Activated naive CD8-positive, alpha-beta T cell treated with anti-CD3 and anti-CD28 coated beads, Interleukin-2, amount 50 U/mL, for 24 hours (primary cell): ENCODE measurements around the gene RPP25.

Experiments used
- ATAC-seq: fragments of 150-1000 bp; cut with Tn5 transposase; one replicate; pipeline ENCODE4 v1.10.0; 2021
- DNase-seq: peaks from one replicate; pipeline ENCODE4 v3.0.0; 2021
- H3K27ac Mint-ChIP-seq: one replicate; pipeline ENCODE4 v1.8.0; 2021; ENCODE audit warnings: mild to moderate bottlenecking, mixed read lengths
- H3K27me3 Mint-ChIP-seq: one replicate; pipeline ENCODE4 v1.8.0; 2021; ENCODE audit warnings: mixed read lengths
- H3K36me3 Mint-ChIP-seq: one replicate; pipeline ENCODE4 v1.8.0; 2021; ENCODE audit warnings: low read depth, mixed read lengths
- H3K4me1 Mint-ChIP-seq: one replicate; pipeline ENCODE4 v1.8.0; 2021; ENCODE audit warnings: mixed read lengths
- H3K4me3 Mint-ChIP-seq: one replicate; pipeline ENCODE4 v1.8.0; 2021; ENCODE audit warnings: mild to moderate bottlenecking, moderate library complexity, mixed read lengths
- H3K9me3 Mint-ChIP-seq: one replicate; pipeline ENCODE4 v1.8.0; 2021; ENCODE audit warnings: mixed read lengths

RPP25 gene, protein sequence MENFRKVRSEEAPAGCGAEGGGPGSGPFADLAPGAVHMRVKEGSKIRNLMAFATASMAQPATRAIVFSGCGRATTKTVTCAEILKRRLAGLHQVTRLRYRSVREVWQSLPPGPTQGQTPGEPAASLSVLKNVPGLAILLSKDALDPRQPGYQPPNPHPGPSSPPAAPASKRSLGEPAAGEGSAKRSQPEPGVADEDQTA

GRCh38 chr15:74956648-74957475 is at the start of gene RPP25:
TSS of gene RPP25 (minus strand) at chr15:74956772. CDS start at chr15:74956583, 189 bp downstream.
- H3K4me3 Mint-ChIP-seq: peak within 1 kb of the TSS; percentile 74
- ATAC-seq (peak; percentile 77), DNase-seq (peak; percentile 82)
- H3K27ac Mint-ChIP-seq: no peak within 1 kb of the TSS
- no peaks in the 10 kb centered on the region for H3K9me3 Mint-ChIP-seq
- no peaks in the 10 kb centered on the region for H3K36me3 Mint-ChIP-seq
- H3K27me3 Mint-ChIP-seq: peaks cover 36% of the 10 kb centered on the region
- peaks cover 59% of the 10 kb centered on the region for H3K4me1 Mint-ChIP-seq

- ATAC-seq: no peak
- Mint-ChIP-seq H3K4me3 (no peak overlapping the region), H3K27ac (no peak overlapping the region), H3K9me3 (no peaks in the 10 kb centered on the region), H3K4me1 (peaks cover 8% of the 10 kb centered on the region), H3K36me3 (no peaks in the 10 kb centered on the region), H3K27me3 (peaks cover 14% of the 10 kb centered on the region)
- no peak for DNase-seq
These were observed 45.8 kb upstream of the RPP25 start for GRCh38 chr15:75002398-75002797.

GRCh38 chr15:75001310-75001709 is 44.7 kb upstream of the RPP25 start:
- DNase-seq: no peak
- H3K36me3 Mint-ChIP-seq: peaks cover 1% of the 10 kb centered on the region
- H3K4me1 Mint-ChIP-seq: peaks cover 9% of the 10 kb centered on the region
- ATAC-seq: no peak
- no peaks in the 10 kb centered on the region for H3K9me3 Mint-ChIP-seq
- no peak overlapping the region for H3K4me3 Mint-ChIP-seq
- no peak overlapping the region for H3K27ac Mint-ChIP-seq
- peaks cover 24% of the 10 kb centered on the region for H3K27me3 Mint-ChIP-seq

GRCh38 chr15:74997543-74997942 is 41.0 kb upstream of the RPP25 start:
- Mint-ChIP-seq H3K4me3 (no peak overlapping the region), H3K9me3 (no peaks in the 10 kb centered on the region), H3K4me1 (peaks cover 19% of the 10 kb centered on the region), H3K27ac (no peak overlapping the region), H3K36me3 (peaks cover 1% of the 10 kb centered on the region), H3K27me3 (peaks cover 34% of the 10 kb centered on the region)
- DNase-seq (no peak), ATAC-seq (no peak)

GRCh38 chr15:74997141-74997540 is 40.6 kb upstream of the RPP25 start:
- Mint-ChIP-seq H3K9me3 (no peaks in the 10 kb centered on the region), H3K36me3 (peaks cover 1% of the 10 kb centered on the region), H3K4me3 (no peak overlapping the region), H3K4me1 (peaks cover 19% of the 10 kb centered on the region), H3K27me3 (peaks cover 32% of the 10 kb centered on the region), H3K27ac (no peak overlapping the region)
- ATAC-seq (no peak), DNase-seq (no peak)

- H3K4me3 Mint-ChIP-seq: peak overlapping the region; percentile 82
- H3K4me1 Mint-ChIP-seq: peaks cover 19% of the 10 kb centered on the region
- H3K27me3 Mint-ChIP-seq: peaks cover 39% of the 10 kb centered on the region
- H3K9me3 Mint-ChIP-seq: no peaks in the 10 kb centered on the region
- ATAC-seq (no peak), DNase-seq (no peak)
- peaks cover 1% of the 10 kb centered on the region for H3K36me3 Mint-ChIP-seq
- H3K27ac Mint-ChIP-seq: no peak overlapping the region
These were observed 39.5 kb upstream of the RPP25 start for GRCh38 chr15:74995779-74996765.

DNA sequence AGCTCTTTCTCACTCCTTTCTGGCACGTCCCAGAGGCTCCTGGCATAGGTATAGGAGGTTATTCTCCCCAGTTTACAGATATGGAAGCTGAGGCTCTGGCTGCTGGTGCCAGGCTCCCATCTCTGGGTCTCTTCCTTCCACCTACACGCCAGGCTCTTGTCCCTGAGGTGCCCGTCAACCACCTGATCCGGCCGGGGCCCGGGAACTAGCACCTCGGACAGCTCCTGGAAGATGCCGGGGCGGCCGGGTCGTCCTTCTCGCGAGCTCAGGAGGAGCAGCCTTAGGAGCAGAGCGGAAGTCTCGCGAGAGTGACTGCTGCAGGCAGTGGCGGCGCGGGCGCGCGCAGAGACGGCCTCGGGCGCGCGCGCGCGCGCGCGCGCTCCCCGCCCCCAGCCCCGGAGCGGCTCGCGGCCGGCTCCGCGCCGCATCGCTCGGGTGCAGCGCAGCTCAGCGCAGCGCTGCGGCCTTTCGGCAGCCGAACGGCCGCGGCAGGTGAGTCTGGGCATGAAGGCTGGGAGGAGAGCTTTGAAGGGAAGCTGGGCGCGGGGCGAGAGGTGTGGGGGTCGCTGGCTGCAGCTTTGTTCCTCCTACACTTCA is 38.7 kb upstream of the RPP25 start, which contains the start of gene SCAMP5:
Gene SCAMP5, plus strand, starts transcription at position 382 of the 597 bp plus-strand sequence. CDS start 16,277 bp downstream, outside the sequence.
- Mint-ChIP-seq H3K36me3 (peaks cover 1% of the 10 kb centered on the region), H3K4me1 (peaks cover 23% of the 10 kb centered on the region), H3K4me3 (peak within 1 kb of the TSS; percentile 82), H3K9me3 (no peaks in the 10 kb centered on the region), H3K27me3 (peaks cover 43% of the 10 kb centered on the region), H3K27ac (no peak within 1 kb of the TSS)
- ATAC-seq: peak; percentile 95
- peak; percentile 93 for DNase-seq

- Mint-ChIP-seq H3K9me3 (no peaks in the 10 kb centered on the region), H3K4me1 (peaks cover 21% of the 10 kb centered on the region), H3K27me3 (peaks cover 42% of the 10 kb centered on the region), H3K4me3 (peak overlapping the region; percentile 82), H3K36me3 (peaks cover 1% of the 10 kb centered on the region), H3K27ac (no peak overlapping the region)
- ATAC-seq: no peak
- DNase-seq: no peak
These were observed 38.1 kb upstream of the RPP25 start for GRCh38 chr15:74994685-74995084.

- Mint-ChIP-seq H3K27me3 (peaks cover 41% of the 10 kb centered on the region), H3K36me3 (peaks cover 1% of the 10 kb centered on the region), H3K4me1 (peaks cover 21% of the 10 kb centered on the region), H3K27ac (no peak overlapping the region), H3K9me3 (no peaks in the 10 kb centered on the region), H3K4me3 (no peak overlapping the region)
- ATAC-seq (no peak), DNase-seq (no peak)
These were observed 37.7 kb upstream of the RPP25 start for GRCh38 chr15:74994236-74994635.

DNA sequence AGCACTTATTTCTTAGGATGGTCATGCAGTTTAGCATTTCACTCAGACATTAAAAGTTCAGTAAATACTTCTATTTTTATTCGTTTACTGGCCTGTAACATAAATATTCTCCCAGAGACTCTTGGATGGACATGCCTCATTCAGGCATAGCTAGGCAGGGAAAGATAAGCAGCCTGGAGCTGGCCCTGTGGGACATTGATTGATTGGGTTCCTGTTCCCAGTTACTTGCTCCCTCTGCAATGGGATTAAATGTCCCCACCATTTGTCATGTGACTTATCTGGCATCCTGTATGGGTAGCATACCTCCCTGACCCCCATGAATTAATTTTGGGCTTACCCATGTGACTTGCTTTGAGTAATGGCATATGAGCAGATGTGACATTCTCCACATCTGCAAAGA is 36.0 kb upstream of the RPP25 start:
- H3K4me1 Mint-ChIP-seq: peaks cover 20% of the 10 kb centered on the region
- ATAC-seq: no peak
- H3K27ac Mint-ChIP-seq: no peak overlapping the region
- peaks cover 42% of the 10 kb centered on the region for H3K27me3 Mint-ChIP-seq
- no peak overlapping the region for H3K4me3 Mint-ChIP-seq
- DNase-seq: no peak
- H3K36me3 Mint-ChIP-seq: peaks cover 1% of the 10 kb centered on the region
- H3K9me3 Mint-ChIP-seq: no peaks in the 10 kb centered on the region

DNA sequence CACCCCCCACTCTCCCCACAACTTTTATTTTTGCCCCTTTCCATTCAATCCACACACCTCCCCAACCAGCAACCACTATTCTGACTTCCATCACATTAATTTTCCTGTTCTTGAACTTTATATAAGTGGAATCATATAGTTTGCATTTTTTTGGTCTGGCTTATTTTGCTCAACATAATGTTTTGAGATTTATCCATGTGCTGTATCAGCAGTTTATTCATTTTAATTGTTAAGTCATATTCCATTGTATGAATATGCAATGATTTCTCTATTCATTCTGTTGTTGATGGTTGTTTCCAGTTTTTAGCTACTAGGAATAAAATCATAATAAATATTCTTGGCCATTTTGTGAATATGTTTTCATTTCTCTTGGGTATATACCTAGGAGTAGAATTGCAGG is 33.0 kb upstream of the RPP25 start:
- H3K4me1 Mint-ChIP-seq: peaks cover 12% of the 10 kb centered on the region
- no peak for ATAC-seq
- H3K4me3 Mint-ChIP-seq: no peak overlapping the region
- peaks cover 35% of the 10 kb centered on the region for H3K27me3 Mint-ChIP-seq
- no peaks in the 10 kb centered on the region for H3K9me3 Mint-ChIP-seq
- no peak for DNase-seq
- H3K36me3 Mint-ChIP-seq: no peaks in the 10 kb centered on the region
- no peak overlapping the region for H3K27ac Mint-ChIP-seq

- Mint-ChIP-seq H3K4me1 (peaks cover 23% of the 10 kb centered on the region), H3K27me3 (peaks cover 40% of the 10 kb centered on the region), H3K9me3 (no peaks in the 10 kb centered on the region), H3K36me3 (no peaks in the 10 kb centered on the region), H3K27ac (no peak overlapping the region), H3K4me3 (no peak overlapping the region)
- DNase-seq: peak; percentile 58
- ATAC-seq: peak; percentile 57
These were observed 31.6 kb upstream of the RPP25 start for GRCh38 chr15:74988007-74988800.

DNA sequence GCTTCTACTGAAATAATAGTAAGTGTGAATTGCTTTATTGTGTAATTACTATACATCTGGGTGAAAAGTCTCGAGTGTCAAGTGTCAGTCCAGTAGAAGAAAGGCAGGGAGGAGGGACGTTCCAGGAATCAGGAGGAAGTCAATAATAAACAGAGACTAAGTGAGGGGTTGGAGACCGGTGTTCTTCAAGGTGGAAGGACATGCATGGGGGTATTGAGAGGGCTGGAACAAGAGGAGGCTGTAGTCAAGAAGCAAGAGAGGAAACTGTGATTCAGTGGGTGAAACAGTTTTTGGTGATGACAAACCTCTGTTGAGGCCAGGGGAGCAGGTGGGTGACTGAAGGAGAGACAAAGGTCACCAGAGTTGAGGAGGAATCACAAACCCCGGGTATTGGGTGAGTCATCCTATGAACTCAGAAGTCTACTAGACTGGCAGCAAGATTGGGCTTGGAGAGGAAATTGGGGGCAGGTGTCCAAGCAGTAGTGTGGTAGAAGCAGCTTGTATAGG is 27.2 kb upstream of the RPP25 start:
- DNase-seq: peak; percentile 64
- Mint-ChIP-seq H3K36me3 (no peaks in the 10 kb centered on the region), H3K27ac (peak overlapping the region; percentile 80), H3K4me3 (peak overlapping the region; percentile 16), H3K27me3 (peaks cover 41% of the 10 kb centered on the region), H3K9me3 (no peaks in the 10 kb centered on the region), H3K4me1 (peaks cover 29% of the 10 kb centered on the region)
- ATAC-seq: peak; percentile 98
